VCaP (cell line): ENCODE data around the gene TRAPPC12.
A peak's percentile ranks its signal among the peaks of the same experiment; 100 is the strongest.
"Not testable (repeated sequence)": the region's sequence is repeated elsewhere in the genome, so short reads cannot be mapped to it uniquely, and the experiment has no call there.

Source experiments
- H3K27ac ChIP-seq: fragments of 450-650 bp; 2 replicates; pipeline ENCODE4 v1.5.1; 2017
- CTCF ChIP-seq: fragments of 450-650 bp; conservative IDR thresholded peaks from 2 replicates; pipeline ENCODE4 v1.5.1; 2017; ENCODE audit warnings: mild to moderate bottlenecking, moderate library complexity

Gene TRAPPC12

DNA sequence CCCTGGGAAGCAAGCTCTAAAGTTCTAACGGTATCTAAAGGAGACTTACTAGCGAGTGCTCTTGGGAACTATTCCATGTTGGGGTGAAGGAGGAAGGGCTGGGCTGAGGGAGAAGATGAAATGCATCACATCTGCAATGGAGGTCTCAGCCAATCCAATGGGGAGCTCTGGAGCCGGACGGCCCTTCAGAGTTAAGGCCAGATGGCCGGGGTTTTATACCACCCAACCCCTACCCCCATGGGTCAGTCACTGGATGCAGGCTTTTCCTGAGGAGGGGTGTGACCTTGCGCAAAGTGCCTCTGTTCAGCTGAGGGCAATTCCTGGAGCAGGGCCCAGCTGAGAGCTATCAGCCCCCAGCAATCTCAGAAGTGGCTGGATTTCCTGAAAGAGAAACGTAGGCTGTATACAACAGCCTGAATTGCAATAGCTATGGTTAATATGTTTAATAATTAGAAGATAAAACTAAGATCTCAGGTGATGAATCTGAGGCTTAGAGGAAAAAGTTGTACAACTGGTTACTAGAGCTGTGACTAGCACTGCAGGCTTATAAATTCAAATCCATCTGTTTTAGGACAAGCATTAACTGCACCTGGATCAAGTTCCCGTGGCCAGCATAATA lies 23.4 kb upstream of the TRAPPC12 start:
- no peak for TF ChIP-seq CTCF
- peak overlapping the region; percentile 77 for H3K27ac ChIP-seq

- H3K27ac ChIP-seq: peak overlapping the region; percentile 77
- no peak for TF ChIP-seq CTCF
Observed at GRCh38 chr2:3356799-3357198, 22.7 kb upstream of the TRAPPC12 start.

DNA sequence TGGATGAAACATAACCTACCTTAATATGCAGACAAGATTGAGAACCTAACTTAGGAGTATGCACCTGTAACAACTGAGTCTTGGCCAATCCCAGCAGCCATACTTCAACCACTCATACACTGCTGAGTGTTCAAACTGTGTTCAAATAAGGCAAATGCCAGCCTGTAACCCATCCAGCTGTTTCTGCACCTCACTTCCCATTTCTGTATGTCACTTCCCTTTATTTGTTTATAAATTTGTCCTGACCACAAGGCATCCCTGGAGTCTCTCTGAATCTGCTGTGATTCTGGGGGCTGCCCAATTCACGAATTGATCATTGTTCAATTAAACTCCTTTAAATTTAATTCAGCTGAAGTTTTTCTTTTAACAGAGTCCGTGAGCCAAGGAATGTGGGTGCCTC lies 22.0 kb upstream of the TRAPPC12 start:
- peak overlapping the region; percentile 77 for H3K27ac ChIP-seq

DNA sequence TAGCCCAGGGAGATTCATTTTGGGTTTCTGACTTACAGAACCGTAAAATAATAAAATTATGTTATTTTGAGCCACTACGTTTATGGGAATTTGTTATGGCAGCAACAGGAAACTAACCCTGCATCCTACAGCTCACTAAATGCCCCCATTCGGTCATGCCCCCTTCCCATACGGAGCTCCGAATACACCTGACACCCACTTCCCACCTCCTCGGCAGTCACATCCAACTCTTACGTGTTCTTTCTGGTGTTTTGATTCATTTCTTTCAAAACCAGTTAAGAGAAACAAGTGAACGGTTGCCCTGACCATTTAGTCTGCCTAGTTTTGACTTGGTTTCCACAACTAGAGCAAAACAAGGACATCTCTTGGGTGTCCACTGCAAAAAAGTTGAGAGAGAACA lies 21.6 kb upstream of the TRAPPC12 start:
- H3K27ac ChIP-seq: no peak overlapping the region
- TF ChIP-seq CTCF: no peak

DNA sequence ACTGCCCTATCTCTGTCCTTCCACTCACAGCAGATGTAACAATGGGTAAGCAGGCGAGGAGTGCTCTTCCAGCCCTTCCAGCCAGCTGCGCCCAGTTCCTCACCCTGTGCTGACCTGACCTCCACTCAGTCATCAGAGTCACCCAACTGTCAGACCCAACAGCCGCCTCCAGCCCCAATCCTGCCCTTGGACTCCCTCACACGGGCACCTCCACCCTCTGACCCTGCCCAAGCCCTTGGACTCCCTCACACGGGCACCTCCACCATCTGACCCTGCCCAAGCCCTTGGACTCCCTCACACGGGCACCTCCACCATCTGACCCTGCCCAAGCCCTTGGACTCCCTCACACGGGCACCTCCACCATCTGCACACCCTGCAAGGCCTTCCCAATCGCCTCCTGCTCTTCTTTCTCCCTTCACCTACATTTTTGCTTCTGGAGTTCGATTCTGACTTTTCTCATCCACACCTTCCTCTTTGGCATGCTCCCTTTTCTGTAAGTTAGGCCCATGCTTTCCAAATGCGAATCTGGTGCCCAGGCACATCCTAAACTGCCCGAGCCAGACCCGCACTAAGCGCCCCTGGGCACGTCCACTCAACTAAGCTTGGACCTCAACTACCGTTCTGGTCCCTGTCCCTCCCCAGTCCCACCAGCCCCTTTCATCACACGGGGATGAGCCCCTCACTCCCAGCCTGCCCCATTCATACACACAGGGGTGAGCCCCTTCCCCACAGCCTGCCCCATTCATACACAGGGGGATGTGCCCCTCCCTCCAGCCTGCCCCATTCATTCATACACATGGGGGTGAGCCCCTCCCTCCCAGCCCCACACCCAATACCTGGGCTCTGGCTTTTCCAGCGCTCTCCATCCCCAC lies 17.7 kb upstream of the TRAPPC12 start:
- TF ChIP-seq CTCF: no peak
- H3K27ac ChIP-seq: no peak overlapping the region

GRCh38 chr2:3365219-3365618 lies 14.3 kb upstream of the TRAPPC12 start:
- no peak overlapping the region for H3K27ac ChIP-seq
- TF ChIP-seq CTCF: no peak

DNA sequence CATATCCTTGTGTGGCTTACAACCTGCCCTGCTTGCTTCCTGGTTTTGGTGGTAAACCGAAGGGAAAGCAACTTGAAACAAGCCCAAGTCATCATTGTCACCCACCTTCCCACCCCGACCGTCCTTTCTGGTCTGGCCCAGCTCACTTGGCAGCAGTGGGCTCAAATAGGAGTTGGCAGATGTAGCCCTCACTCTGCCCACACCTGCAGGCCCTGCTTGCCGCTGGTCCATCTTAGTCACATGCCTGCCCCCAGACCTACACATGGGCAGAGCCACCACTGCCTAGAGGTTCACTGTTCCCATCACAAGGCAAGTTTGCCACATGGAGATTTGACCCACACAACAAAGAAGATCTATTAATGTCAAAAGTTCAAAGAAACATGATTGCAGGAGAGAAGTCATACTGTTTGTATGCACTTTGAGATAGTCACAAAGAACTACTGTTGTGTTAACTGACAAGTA lies 11.2 kb upstream of the TRAPPC12 start:
- H3K27ac ChIP-seq: no peak overlapping the region
- no peak for TF ChIP-seq CTCF

- H3K27ac ChIP-seq: not testable (repeated sequence)
Observed at GRCh38 chr2:3369340-3370181, 9.9 kb upstream of the TRAPPC12 start.
